Heart left ventricle (tissue), 16 donors: Measurements from ENCODE around the gene ZIM2. TPM values are rescaled to one million over a fixed set of nuclear protein-coding genes. Genes with fewer than 3 reads are reported as not detected.

Source experiments
- ATAC-seq, 4 donors: fragments of 200-7000 bp; cut with Tn5 transposase; one replicate each; pipeline ENCODE4 v1.9.1; 2020 to 2022; ENCODE audit warnings: moderate library complexity in 4 of 4, mild to moderate bottlenecking in 3 of 4, moderate number of reproducible peaks in 1 of 4
- DNase-seq, 5 donors: peaks; one replicate each; pipeline ENCODE4 v3.0.0-alpha.2; 2020
- H3K27ac ChIP-seq, 12 donors: fragments of 200-600 bp; sonication (generic) in 4 of 12; one replicate each; pipeline versions ENCODE4 v1.5.0 to v1.8.0; 2016 to 2022; ENCODE audit warnings: mild to moderate bottlenecking in 2 of 12
- H3K27me3 ChIP-seq, 9 donors: fragments of 200-600 bp; sonication (generic) in 2 of 9; one replicate each; pipeline versions ENCODE4 v1.5.1 to v1.8.0; 2016 to 2022; ENCODE audit warnings: mild to moderate bottlenecking in 3 of 9
- H3K36me3 ChIP-seq, 9 donors: fragments of 200-600 bp; sonication (generic) in 2 of 9; one replicate each; pipeline versions ENCODE4 v1.5.0 to v1.8.0; 2018 to 2022; ENCODE audit warnings: mild to moderate bottlenecking in 2 of 9
- H3K4me1 ChIP-seq, 12 donors: fragments of 200-600 bp; sonication (generic) in 4 of 12; one replicate each; pipeline versions ENCODE4 v1.5.0 to v1.8.0; 2016 to 2022; ENCODE audit warnings: mild to moderate bottlenecking in 3 of 12
- H3K4me3 ChIP-seq, 12 donors: fragments of 200-600 bp; sonication (generic) in 4 of 12; one replicate each; pipeline versions ENCODE4 v1.5.0 to v1.8.0; 2017 to 2022; ENCODE audit warnings: mild to moderate bottlenecking in 9 of 12, moderate library complexity in 4 of 12
- H3K9me3 ChIP-seq, 12 donors: fragments of 200-600 bp; sonication (generic) in 4 of 12; one replicate each; pipeline versions ENCODE4 v1.5.0 to v1.8.0; 2016 to 2022; ENCODE audit warnings: mild to moderate bottlenecking in 1 of 12
- POLR2A ChIP-seq, 2 donors: fragments of 450-650 bp; IDR thresholded peaks; one replicate each; pipeline ENCODE4 v1.6.1; 2017; ENCODE audit warnings: antibody characterized with exemption in 2 of 2, mild to moderate bottlenecking in 2 of 2, moderate library complexity in 2 of 2
- WGBS, 4 donors: extraction: QIAGEN DNeasy Blood & Tissue Kit in 2 of 4; methylation state at CpG; one replicate each; pipeline versions ENCODE4 v1.1.5 to v1.1.7; 2013 to 2018; 5-methylcytosine and 5-hydroxymethylcytosine counted together
- intact Hi-C, 10 donors: fragments of 100-400 bp; cut with DNase I; formaldehyde crosslinking; loops; one replicate each; pipeline versions ENCODE4 v1.11.1 to v1.14.2; 2022
- polyA plus RNA-seq, 2 donors: library from polyadenylated mRNA; stranded (reverse); fragments of 200-250 nt; gene quantifications; one replicate each; pipeline ENCODE4 v1.2.3, GENCODE V29; 2013
- total RNA-seq, 9 donors: library from RNA; depleted of rRNA in 2 of 9; stranded (reverse); fragments of >200 nt in 2 of 9; fragmentation: NEBNext Ultra II Directional in 3 of 9; extraction: Animal tissue kit (Norgen Biotek cat#: 25700) in 3 of 9; gene quantifications; one replicate each; pipeline versions ENCODE4 v1.1.0 to v1.2.4, GENCODE V29; 2016 to 2023
- TF ChIP-seq, protein P1 (sequence below), 12 donors: fragments of 200-600 bp; sonication (generic) in 4 of 12; IDR thresholded peaks; one replicate each; pipeline versions ENCODE4 v1.5.0 to v1.8.0; 2018 to 2022; ENCODE audit warnings: antibody characterized with exemption in 12 of 12, mild to moderate bottlenecking in 5 of 12
- donor health status: ischemic (EF 13 %, LVEDD 7.1; RV severe dilation, severe dysfunction).
- donor health status: healthy with polysubstance abuse.
- donor health status: DM: no; HTN: yes; CAD: no.
- donor health status: DM: no; HTN: no; CAD: no.
- donor health status: ischemic (EF 25% LVEDD 6.9; RV normal size, moderate dysfunction).
- donor health status: ischemic (EF 25% LVEDD 5.7; RV mildly dilated, moderate dysfunction).
- donor health status: healthy.
- donor health status: DM: yes; HTN: yes; CAD: no.
- donor health status: ischemic (EF 35%, LVEDD 5.7; RV mildly dilated, moderate dysfunction).
- donor health status: nonischemic (EF 11% LVEDD 7.7; RV severe dilation, severe dysfunction).
- donor health status: DM: yes; HTN: yes; CAD: no.
- donor health status: PGD.
- donor health status: ischemic (EF 29% LVEDD 5.4; RV normal size, mild dysfunction).
- donor health status: nonischemic (EF 23%, LVEDD 6.1; RV moderate dilation, normal function).

The ZIM2 gene
- total and polyA plus RNA-seq, 11 donors, result 0.16 to 0.26 (median 0.20) TPM; not detected in 7

DNA sequence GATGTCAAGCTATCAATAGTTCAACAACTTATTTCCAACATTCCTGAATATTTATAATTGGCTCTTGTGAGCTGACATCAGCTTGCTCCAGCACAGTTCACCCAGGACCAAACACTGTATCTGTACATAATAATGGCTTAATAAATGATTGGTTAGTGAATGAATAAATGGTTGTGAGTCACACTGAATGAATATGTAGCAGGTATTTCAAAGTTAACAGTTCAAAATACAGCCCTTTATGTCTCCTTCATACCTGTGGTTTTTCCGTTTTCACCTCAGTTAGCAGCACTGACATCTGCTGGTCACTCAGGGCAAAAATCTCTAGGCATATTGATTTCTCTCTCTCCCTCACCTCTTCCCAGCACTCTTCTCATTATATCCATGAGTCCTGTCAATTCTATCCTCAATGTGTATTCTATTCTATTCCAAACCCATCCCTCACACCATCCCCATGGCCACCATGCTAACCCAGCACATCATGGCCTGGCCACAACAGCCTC is 76.3 kb downstream of the ZIM2 start:
- no peak for ATAC-seq

DNA sequence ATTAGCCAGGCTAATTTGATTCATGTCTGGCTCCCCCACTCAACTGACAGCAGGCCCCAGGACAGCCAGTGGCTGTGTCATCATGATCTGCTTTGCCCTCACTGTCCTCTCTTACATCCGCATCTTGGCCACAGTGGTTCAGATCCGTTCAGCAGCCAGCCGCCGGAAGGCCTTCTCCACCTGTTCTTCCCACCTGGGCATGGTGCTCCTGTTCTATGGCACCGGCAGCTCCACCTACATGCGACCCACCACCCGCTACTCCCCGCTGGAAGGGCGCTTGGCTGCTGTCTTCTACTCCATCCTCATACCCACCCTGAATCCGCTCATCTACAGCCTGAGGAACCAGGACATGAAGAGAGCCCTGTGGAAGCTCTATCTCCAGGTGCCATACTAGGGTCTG is 79.7 kb downstream of the ZIM2 start:
- H3K27me3 ChIP-seq, result peaks cover 0 to 9% (median 0%) of the 10 kb centered on the region in 9 donors
- WGBS, 4 donors, result 88 to 95% (median 94%) methylated on average over 10 of the region's 10 CpGs
- peaks cover 0 to 17% (median 0%) of the 10 kb centered on the region in 12 donors for H3K9me3 ChIP-seq
- no peak for TF ChIP-seq POLR2A (IDR thresholded peaks at IDR 0.05)
- peaks cover 0 to 10% (median 0%) of the 10 kb centered on the region in 12 donors for H3K4me1 ChIP-seq
- H3K4me3 ChIP-seq, result no peak overlapping the region
- intact Hi-C loops, result no loop called here
- H3K36me3 ChIP-seq, result no peaks in the 10 kb centered on the region
- H3K27ac ChIP-seq, result no peak overlapping the region
- ATAC-seq, result no peak
- no peak for DNase-seq

More for the DNA sequence above, 76.3 kb downstream of the ZIM2 start:
- intact Hi-C loops, result no loop called here
- Histone ChIP-seq H3K4me1 (peaks cover 0 to 10% (median 0%) of the 10 kb centered on the region in 12 donors), H3K27ac (no peak overlapping the region), H3K36me3 (no peaks in the 10 kb centered on the region), H3K4me3 (no peak overlapping the region), H3K27me3 (no peaks in the 10 kb centered on the region), H3K9me3 (peaks cover 0 to 16% (median 0%) of the 10 kb centered on the region in 12 donors)
- DNase-seq, result no peak
- 57 to 71% (median 70%) methylated on average over 1 of the region's 1 CpG for WGBS, 4 donors
- TF ChIP-seq, protein P1, sequence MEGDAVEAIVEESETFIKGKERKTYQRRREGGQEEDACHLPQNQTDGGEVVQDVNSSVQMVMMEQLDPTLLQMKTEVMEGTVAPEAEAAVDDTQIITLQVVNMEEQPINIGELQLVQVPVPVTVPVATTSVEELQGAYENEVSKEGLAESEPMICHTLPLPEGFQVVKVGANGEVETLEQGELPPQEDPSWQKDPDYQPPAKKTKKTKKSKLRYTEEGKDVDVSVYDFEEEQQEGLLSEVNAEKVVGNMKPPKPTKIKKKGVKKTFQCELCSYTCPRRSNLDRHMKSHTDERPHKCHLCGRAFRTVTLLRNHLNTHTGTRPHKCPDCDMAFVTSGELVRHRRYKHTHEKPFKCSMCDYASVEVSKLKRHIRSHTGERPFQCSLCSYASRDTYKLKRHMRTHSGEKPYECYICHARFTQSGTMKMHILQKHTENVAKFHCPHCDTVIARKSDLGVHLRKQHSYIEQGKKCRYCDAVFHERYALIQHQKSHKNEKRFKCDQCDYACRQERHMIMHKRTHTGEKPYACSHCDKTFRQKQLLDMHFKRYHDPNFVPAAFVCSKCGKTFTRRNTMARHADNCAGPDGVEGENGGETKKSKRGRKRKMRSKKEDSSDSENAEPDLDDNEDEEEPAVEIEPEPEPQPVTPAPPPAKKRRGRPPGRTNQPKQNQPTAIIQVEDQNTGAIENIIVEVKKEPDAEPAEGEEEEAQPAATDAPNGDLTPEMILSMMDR (IDR thresholded peaks at IDR 0.05), result no peak
- TF ChIP-seq POLR2A (IDR thresholded peaks at IDR 0.05), result no peak

GRCh38 chr19:56759531-56759930 is 81.0 kb downstream of the ZIM2 start:
- H3K4me1 ChIP-seq, result no peaks in the 10 kb centered on the region
- H3K36me3 ChIP-seq, result no peaks in the 10 kb centered on the region
- no peak for TF ChIP-seq POLR2A (IDR thresholded peaks at IDR 0.05)
- TF ChIP-seq, protein P1 (IDR thresholded peaks at IDR 0.05), result no peak
- intact Hi-C loops, result no loop called here
- peaks cover 0 to 14% (median 0%) of the 10 kb centered on the region in 12 donors for H3K9me3 ChIP-seq
- DNase-seq (no peak), ATAC-seq (no peak)
- no peak overlapping the region for H3K4me3 ChIP-seq
- H3K27me3 ChIP-seq, result peaks cover 0 to 9% (median 0%) of the 10 kb centered on the region in 9 donors
- 84 to 88% (median 85%) methylated on average over 8 of the region's 8 CpGs for WGBS, 4 donors
- no peak overlapping the region for H3K27ac ChIP-seq

DNA sequence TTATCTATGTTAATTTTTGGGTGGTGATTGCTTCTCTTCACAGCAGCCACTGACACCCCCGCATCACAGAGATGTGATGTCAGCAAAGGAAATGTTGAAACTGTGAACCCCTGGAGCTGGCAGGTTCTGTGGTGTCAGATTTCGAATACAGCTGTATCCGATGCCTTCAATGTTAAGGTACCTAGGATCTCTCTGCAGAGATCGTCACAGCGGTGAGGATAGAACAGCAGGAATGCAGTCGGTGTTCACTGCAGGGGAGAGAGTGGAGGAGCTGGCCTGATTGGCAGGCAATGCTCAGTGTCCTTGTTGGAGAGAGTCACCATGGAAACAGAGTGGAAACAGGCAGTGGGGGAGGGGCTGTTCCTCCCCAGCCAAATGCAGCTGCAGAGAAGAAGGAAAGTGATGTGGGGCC is 89.4 kb downstream of the ZIM2 start:
- ATAC-seq, result no peak
- no peak for DNase-seq
- intact Hi-C loops, result loop anchor here in 2 of 10 donors (5.0 kb wide), 2 partner anchors 81 to 346 kb away; no protein-coding TSS in a partner anchor
- H3K4me1 ChIP-seq, result peaks cover 0 to 3% (median 0%) of the 10 kb centered on the region in 12 donors
- WGBS, 4 donors, result 1 to 6% (median 4%) methylated on average over 6 of the region's 6 CpGs
- no peaks in the 10 kb centered on the region for H3K9me3 ChIP-seq
- no peak overlapping the region for H3K27ac ChIP-seq
- H3K4me3 ChIP-seq, result no peak overlapping the region
- TF ChIP-seq POLR2A (IDR thresholded peaks at IDR 0.05), result no peak
- TF ChIP-seq, protein P1 (IDR thresholded peaks at IDR 0.05), result no peak
- H3K36me3 ChIP-seq, result no peaks in the 10 kb centered on the region
- H3K27me3 ChIP-seq, result peaks cover 0 to 10% (median 0%) of the 10 kb centered on the region in 9 donors
